ENCODE data around the gene EPHB4.

EPHB4 gene

DNA sequence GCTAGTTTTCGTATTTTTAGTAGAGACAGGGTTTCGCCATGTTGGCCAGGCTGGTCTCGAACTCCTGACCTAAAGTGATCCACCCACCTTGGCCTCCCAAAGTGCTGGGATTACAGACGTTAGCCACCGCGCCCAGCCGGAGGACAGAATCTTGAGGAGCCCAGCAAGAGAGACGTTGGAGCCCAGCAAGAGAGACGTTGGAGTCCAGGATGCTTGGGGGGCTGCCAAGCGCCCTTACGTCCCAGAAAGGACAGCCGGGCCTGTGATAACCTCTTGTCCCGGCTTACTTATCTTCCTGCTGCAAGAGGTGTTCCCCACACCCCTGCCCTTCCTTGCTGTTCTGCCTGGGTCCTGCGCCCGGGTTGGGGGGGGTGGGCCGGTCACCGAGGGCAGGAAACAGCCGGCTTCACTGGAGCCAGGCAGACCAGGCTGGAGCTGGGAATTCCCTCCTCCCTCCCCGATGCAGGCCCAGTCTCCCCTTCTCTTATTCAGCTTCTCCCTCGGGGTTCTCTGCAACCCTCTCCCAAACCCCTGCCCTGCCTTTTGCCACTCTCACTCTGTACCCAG lies 1.9 kb upstream of the EPHB4 start:
- CTCF ChIA-PET, result interaction anchor here (0.9 to 2.6 kb wide), 3 partner anchors 19 to 104 kb away, joined by 3 to 8 read pairs (median 3); partner anchors contain the start of gene SLC12A9
- TF ChIP-seq, protein P1, sequence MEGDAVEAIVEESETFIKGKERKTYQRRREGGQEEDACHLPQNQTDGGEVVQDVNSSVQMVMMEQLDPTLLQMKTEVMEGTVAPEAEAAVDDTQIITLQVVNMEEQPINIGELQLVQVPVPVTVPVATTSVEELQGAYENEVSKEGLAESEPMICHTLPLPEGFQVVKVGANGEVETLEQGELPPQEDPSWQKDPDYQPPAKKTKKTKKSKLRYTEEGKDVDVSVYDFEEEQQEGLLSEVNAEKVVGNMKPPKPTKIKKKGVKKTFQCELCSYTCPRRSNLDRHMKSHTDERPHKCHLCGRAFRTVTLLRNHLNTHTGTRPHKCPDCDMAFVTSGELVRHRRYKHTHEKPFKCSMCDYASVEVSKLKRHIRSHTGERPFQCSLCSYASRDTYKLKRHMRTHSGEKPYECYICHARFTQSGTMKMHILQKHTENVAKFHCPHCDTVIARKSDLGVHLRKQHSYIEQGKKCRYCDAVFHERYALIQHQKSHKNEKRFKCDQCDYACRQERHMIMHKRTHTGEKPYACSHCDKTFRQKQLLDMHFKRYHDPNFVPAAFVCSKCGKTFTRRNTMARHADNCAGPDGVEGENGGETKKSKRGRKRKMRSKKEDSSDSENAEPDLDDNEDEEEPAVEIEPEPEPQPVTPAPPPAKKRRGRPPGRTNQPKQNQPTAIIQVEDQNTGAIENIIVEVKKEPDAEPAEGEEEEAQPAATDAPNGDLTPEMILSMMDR (IDR thresholded peaks at IDR 0.05; ENCODE audit: control extremely low read depth, extremely low read depth, low read depth, missing control alignments), result no peak
- POLR2A ChIA-PET, result no interaction called here
- DNase-seq (ENCODE audit: extremely low spot score), result no peak

DNA sequence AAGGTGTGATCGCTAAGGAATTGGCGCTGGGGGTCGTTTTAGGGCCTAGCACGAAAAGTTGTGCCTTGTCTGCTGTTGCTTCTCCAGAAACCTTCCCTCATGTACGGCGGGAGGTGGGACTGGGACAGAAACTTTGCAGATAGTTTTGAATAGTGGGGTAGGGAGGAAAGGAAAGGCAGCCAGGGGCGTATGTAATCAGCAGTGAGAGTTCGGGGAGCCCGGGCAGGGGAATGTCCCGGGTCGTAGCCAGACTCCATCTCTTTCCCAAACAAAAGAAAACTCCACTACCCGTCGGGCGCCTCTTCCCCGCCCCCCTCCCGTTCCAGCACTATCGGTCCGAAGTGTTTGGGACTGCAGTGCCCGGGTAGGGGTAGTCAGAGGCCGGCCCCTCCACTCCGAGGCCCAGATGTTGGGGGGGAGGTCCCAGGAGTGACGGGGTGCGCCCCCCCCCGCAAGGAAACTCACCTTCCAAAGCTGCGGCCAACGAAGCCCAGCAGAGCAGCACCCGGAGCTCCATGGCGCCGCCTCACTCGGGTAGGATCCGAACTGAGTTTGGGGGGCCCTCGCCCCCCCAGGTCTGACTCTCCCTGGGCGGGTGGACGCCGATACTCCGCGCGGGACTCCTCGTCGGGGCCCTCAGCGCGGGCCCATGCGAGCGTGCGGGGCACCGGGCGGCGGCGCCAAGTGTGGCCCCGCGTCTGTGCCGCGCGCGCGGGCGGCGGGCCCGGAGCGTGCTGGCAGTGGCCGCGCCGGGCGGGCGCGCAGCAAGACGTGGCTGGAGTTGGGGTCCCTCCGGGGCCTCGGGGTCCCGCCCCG lies 601 bp downstream of the EPHB4 start:
- ChIA-PET CTCF (no interaction called here), POLR2A (no interaction called here)
- TF ChIP-seq, protein P1 (IDR thresholded peaks at IDR 0.05; ENCODE audit: control extremely low read depth, extremely low read depth, low read depth, missing control alignments), result no peak
- DNase-seq (ENCODE audit: extremely low spot score), result no peak

DNA sequence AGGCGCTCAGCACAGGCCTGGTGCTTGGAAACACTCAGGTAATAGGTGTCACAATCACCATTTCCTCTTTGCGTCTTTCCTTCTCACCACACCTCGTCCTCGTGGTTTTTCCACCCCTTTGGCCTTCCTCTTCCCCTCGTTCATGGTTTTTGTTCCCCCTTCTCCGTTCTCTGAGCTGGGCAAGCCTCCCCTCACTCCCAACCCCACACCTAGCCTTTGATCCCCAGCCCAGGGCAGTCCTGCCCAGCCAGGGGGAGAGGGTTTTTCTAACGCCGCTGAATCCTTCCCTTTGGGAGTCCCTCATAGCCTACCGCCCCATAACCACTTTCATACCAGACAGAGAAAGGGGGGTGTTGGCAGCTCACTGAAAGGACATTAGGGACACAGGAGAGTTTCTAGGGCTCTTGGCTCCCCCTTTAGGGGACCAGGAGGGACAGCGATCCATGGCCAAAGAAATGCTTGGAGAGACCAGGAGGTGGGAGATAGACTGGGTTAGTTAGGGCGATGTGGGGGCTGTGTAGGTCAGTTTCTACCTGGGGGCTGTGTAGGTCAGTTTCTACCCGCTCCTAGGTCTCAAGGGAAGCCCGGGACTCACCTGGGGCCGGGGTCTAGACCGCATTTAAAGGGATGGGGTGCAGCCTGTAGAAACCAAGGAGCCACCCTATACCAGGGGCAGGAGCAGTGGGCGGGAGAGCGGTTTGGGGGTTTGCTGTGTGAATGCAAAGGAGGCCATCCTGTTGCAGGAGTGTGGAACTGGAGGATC lies 1.4 kb downstream of the EPHB4 start:
- ChIA-PET POLR2A (no interaction called here), CTCF (interaction anchor here (1.4 kb wide), 1 partner anchor 27 kb away, joined by 3 read pairs; no protein-coding TSS in a partner anchor)
- TF ChIP-seq, protein P1 (IDR thresholded peaks at IDR 0.05; ENCODE audit: control extremely low read depth, extremely low read depth, low read depth, missing control alignments), result no peak
- no peak for DNase-seq (ENCODE audit: extremely low spot score)

DNA sequence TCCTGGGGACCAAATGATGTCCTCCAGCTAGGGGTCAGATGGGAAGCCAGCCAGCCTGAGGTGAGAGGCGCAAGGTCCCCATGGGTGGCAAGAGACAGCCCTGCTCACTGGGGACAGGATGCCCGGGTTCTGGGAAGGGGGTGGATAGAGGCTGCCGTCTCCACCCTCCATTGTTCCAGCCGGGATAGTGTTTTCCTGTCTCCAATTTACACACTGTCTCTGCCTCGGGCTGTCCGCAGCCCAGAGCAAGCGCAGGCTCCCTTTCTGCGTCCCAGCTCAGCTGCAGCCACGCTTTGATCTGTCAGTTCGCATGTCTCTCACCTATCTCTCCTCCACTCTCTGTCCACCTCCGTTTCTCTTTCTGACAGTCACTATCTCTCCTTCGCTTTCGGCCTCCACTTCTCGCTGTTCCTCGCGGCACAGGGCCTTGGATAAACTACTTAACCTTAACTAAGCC lies 2.1 kb downstream of the EPHB4 start:
- no peak for DNase-seq (ENCODE audit: extremely low spot score)

DNA sequence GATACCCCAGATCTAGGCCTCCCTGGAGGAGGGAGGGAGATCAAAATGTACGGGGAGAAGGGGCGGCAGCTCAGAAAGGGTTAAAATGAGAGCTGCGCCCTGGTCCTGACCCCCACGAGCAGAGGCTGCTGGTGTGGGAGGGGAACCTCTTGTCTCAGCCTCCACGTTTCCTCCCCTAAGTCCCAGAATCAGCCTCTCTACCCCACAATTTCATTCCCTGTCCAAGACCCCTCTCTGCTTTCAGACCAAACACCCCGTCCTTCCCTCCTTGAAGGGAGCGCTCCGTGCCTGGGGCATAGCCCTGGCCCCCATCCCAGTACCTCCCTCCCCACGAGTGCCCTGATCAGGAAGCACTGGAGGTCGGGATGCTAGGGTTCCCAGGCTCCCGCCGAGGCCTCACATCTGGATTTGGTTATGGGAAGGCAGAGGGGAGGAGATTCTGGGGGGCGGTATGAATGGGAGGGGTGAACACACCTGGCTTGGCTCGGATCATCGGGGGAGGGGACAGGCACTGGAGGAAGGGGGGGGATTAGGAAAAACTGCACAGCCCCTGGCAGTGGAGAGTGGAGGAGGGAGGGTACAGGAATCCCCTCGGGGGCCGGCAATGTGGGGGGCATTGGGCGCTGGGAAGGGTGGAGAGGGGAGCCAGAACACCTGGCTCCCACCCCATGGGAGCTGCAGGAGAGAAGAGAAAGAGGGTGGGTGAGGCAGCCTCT lies 2.7 kb downstream of the EPHB4 start:
- DNase-seq (ENCODE audit: extremely low spot score), result no peak
- POLR2A ChIA-PET, result no interaction called here
- CTCF ChIA-PET, result interaction anchor here (1.4 kb wide), 2 partner anchors 17 to 25 kb away, joined by 3 read pairs; no protein-coding TSS in a partner anchor
- TF ChIP-seq, protein P1 (IDR thresholded peaks at IDR 0.05; ENCODE audit: control extremely low read depth, extremely low read depth, low read depth, missing control alignments), result no peak

More for the DNA sequence above, 2.1 kb downstream of the EPHB4 start:
- ChIA-PET CTCF (interaction anchor here (1.4 kb wide), 2 partner anchors 18 to 26 kb away, joined by 3 read pairs; no protein-coding TSS in a partner anchor), POLR2A (no interaction called here)
- TF ChIP-seq, protein P1 (IDR thresholded peaks at IDR 0.05; ENCODE audit: control extremely low read depth, extremely low read depth, low read depth, missing control alignments), result no peak

DNA sequence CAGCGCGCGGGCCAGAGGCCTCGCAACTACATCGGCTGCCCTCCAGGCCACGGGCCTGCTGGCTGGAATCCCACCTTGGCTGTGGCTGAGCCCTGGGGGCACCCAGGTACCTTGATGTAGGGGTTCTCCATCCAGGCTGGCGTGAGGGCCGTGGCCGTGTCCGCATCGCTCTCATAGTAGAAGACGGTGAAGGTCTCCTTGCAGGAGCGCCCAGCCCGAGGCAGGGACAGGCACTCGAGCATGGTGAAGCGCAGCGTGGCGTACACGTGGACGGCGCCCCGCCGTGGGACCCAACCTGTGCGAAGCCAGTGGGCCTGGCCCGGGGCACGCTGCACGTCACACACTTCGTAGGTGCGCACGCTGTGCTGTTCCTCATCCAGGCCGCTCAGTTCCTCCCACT lies 3.8 kb downstream of the EPHB4 start:
- POLR2A ChIA-PET, result no interaction called here
- TF ChIP-seq, protein P1 (IDR thresholded peaks at IDR 0.05; ENCODE audit: control extremely low read depth, extremely low read depth, low read depth, missing control alignments), result no peak
- no peak for DNase-seq (ENCODE audit: extremely low spot score)
- CTCF ChIA-PET, result no interaction called here
